Ishikawa (cell line): Measurements from ENCODE around the gene SMYD3.

Experiments used
- CEBPB ChIP-seq: IDR thresholded peaks from 2 replicates; pipeline ENCODE4 v1.6.1; 2012
- CREB1 ChIP-seq: IDR thresholded peaks from 2 replicates; pipeline ENCODE4 v1.6.1; 2012; ENCODE audit warnings: low read depth
- EGR1 ChIP-seq: IDR thresholded peaks from 2 replicates; pipeline ENCODE4 v1.6.1; 2012
- EP300 ChIP-seq: IDR thresholded peaks from 2 replicates; pipeline ENCODE4 v1.6.1; 2012; ENCODE audit warnings: borderline replicate concordance
- FOXM1 ChIP-seq: IDR thresholded peaks from 2 replicates; pipeline ENCODE4 v1.6.1; 2012; ENCODE audit warnings: low read depth, borderline replicate concordance
- NFIC ChIP-seq: IDR thresholded peaks from 2 replicates; pipeline ENCODE4 v1.6.1; 2012
- RAD21 ChIP-seq: IDR thresholded peaks from 2 replicates; pipeline ENCODE4 v1.6.1; 2012; ENCODE audit warnings: low read depth
- TAF1 ChIP-seq: IDR thresholded peaks from 2 replicates; pipeline ENCODE4 v1.6.1; 2012; ENCODE audit warnings: low read depth, mild to moderate bottlenecking
- TCF12 ChIP-seq: IDR thresholded peaks from 2 replicates; pipeline ENCODE4 v1.6.1; 2012; ENCODE audit warnings: low read depth
- TEAD4 ChIP-seq: IDR thresholded peaks from 2 replicates; pipeline ENCODE4 v1.6.1; 2012
- YY1 ChIP-seq: IDR thresholded peaks from 2 replicates; pipeline ENCODE4 v1.6.1; 2012; ENCODE audit warnings: low read depth
- ZBTB7A ChIP-seq: IDR thresholded peaks from 2 replicates; pipeline ENCODE4 v1.6.1; 2012; ENCODE audit warnings: low read depth
- TF ChIP-seq, protein P1 (sequence below): IDR thresholded peaks from 2 replicates; pipeline ENCODE4 v1.6.1; 2012
- TF ChIP-seq, protein P2 (sequence below): IDR thresholded peaks from 2 replicates; pipeline ENCODE4 v1.6.1; 2012; ENCODE audit warnings: low read depth, mild to moderate bottlenecking
- TF ChIP-seq, protein P3 (sequence below): IDR thresholded peaks from 2 replicates; pipeline ENCODE4 v1.6.1; 2012

The SMYD3 gene

DNA sequence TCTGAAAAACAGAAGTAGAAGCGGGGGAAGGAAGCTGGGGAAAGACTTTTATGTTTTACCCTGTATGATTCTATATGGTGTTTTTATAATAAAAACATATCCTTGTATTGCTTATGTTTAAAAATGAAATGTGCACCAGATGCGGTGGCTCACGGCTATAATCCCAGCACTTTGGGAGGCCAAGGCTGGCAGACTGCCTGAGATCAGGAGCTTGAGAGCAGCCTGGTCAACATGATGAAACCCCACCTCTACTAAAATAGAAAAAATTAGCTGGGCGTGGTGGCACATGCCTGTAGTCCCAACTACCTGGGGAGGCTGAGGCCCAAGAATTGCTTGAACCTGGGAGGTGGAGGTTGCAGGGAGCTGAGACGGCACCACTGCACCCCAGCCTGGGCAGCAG, 155.4 kb downstream of the SMYD3 start:
- no peak for TF ChIP-seq FOXM1
- TF ChIP-seq TEAD4 = no peak
- TF ChIP-seq, protein P1, sequence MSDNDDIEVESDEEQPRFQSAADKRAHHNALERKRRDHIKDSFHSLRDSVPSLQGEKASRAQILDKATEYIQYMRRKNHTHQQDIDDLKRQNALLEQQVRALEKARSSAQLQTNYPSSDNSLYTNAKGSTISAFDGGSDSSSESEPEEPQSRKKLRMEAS = no peak
- TF ChIP-seq ZBTB7A = no peak
- TF ChIP-seq TAF1 = no peak
- TF ChIP-seq NFIC = no peak
- TF ChIP-seq RAD21 = no peak

DNA sequence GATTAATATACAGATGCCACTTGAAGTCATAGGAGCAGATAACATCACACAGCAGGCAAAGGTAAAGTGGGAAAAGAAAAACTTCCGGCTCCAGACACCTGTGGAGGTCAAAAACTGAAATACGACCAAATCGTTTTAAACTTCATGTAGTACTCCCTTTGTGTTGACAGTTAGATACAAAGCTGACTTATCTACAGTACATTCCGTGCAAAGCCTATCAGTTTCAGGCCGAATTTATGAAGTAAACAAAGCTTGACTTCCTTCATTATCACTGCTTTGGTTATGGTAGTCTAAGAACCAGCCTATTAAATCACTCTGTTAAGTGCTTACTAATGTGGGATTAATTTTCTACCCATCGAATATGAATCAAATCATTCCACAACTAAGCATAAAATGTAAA, 156.3 kb downstream of the SMYD3 start:
- TF ChIP-seq TAF1 (no peak), EGR1 (no peak), CEBPB (no peak), RAD21 (no peak), YY1 (no peak), FOXM1 (no peak), TCF12 (no peak), NFIC (no peak), CREB1 (no peak), TEAD4 (no peak), ZBTB7A (no peak), EP300 (no peak)
- TF ChIP-seq, protein P2, sequence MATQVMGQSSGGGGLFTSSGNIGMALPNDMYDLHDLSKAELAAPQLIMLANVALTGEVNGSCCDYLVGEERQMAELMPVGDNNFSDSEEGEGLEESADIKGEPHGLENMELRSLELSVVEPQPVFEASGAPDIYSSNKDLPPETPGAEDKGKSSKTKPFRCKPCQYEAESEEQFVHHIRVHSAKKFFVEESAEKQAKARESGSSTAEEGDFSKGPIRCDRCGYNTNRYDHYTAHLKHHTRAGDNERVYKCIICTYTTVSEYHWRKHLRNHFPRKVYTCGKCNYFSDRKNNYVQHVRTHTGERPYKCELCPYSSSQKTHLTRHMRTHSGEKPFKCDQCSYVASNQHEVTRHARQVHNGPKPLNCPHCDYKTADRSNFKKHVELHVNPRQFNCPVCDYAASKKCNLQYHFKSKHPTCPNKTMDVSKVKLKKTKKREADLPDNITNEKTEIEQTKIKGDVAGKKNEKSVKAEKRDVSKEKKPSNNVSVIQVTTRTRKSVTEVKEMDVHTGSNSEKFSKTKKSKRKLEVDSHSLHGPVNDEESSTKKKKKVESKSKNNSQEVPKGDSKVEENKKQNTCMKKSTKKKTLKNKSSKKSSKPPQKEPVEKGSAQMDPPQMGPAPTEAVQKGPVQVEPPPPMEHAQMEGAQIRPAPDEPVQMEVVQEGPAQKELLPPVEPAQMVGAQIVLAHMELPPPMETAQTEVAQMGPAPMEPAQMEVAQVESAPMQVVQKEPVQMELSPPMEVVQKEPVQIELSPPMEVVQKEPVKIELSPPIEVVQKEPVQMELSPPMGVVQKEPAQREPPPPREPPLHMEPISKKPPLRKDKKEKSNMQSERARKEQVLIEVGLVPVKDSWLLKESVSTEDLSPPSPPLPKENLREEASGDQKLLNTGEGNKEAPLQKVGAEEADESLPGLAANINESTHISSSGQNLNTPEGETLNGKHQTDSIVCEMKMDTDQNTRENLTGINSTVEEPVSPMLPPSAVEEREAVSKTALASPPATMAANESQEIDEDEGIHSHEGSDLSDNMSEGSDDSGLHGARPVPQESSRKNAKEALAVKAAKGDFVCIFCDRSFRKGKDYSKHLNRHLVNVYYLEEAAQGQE = no peak
- TF ChIP-seq, protein P1 = no peak
- TF ChIP-seq, protein P3, sequence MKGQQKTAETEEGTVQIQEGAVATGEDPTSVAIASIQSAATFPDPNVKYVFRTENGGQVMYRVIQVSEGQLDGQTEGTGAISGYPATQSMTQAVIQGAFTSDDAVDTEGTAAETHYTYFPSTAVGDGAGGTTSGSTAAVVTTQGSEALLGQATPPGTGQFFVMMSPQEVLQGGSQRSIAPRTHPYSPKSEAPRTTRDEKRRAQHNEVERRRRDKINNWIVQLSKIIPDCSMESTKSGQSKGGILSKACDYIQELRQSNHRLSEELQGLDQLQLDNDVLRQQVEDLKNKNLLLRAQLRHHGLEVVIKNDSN = no peak

DNA sequence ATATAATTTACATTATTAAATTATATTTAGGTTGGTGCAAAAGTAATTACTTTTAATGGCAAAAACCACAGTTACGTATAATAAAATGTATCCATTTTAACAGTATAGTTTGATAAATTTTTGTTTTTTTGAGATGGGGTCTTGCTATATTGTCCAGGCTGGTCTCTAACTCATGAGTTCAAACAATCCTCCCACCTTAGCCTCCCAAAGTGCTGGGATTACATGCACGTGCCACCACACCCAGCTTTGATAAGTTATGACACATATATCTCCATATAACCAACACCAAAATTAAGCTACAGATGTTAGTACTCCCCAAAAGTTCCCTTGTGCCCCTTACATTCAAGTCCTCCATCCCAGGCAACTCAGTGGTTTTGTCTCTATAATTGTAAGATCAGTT, 163.1 kb downstream of the SMYD3 start:
- TF ChIP-seq YY1 (no peak), RAD21 (no peak), FOXM1 (no peak), CEBPB (no peak), TAF1 (no peak), EGR1 (no peak), EP300 (no peak), TCF12 (no peak), ZBTB7A (no peak), CREB1 (no peak), NFIC (no peak)
- TF ChIP-seq, protein P2 = no peak
- TF ChIP-seq, protein P1 = no peak

DNA sequence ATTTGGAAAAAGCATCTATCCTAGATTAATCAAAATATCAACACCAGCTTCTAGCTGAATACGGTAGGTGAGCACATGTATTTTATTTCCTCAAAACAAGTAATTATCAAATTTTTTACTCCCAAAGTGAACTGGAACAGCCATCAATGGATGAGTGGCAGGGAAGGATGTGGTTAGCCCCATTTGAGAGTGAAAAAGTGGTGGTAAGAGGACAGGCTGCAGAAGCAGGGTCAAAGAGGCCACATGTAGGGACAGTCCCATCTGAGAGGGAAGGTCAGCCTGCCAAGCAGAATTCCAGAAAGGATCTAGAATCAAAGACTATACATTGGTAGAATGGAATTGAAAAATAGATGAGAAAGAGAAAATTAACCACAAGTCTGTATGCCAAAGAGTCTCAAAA, 163.8 kb downstream of the SMYD3 start:
- TF ChIP-seq YY1 = no peak

DNA sequence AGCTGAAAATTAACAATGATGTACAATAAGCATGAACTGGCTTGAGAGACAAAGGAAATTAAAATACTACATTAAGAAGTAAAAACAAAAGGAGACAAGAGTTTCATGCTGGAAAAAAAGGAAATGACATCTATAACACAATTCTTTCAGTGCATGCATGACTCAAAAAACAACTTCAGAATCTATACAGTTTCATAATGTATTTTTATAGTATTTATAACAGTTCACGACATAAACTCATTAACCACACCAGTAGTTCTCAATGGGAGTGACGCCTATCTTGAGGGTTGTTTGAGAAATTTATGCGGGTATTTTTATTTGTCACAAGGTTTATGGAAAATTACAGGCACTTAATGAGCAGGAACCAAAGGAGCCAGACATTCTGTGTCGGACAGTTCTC, 168.5 kb downstream of the SMYD3 start:
- TF ChIP-seq, protein P2 = no peak
- TF ChIP-seq YY1 = no peak
- no peak for TF ChIP-seq TAF1
- no peak for TF ChIP-seq RAD21
- TF ChIP-seq CEBPB = no peak
- TF ChIP-seq TCF12 = no peak
- no peak for TF ChIP-seq EGR1
- no peak for TF ChIP-seq TEAD4
- TF ChIP-seq CREB1 = no peak
- TF ChIP-seq EP300 = no peak
- TF ChIP-seq, protein P3 = no peak
- no peak for TF ChIP-seq ZBTB7A
- TF ChIP-seq FOXM1 = no peak
- no peak for TF ChIP-seq NFIC
- TF ChIP-seq, protein P1 = no peak
